CD4-positive, alpha-beta T cell treated with Interferon gamma for 1 hour (primary cell): ENCODE results near the gene STK38L.

Source experiments
- DNase-seq: peaks from one replicate; pipeline ENCODE4 v3.0.0-alpha.2; 2020

STK38L gene

GRCh38 chr12:27359578-27360340, 115.7 kb downstream of the STK38L start:
- no peak for DNase-seq

GRCh38 chr12:27361372-27361771, 117.3 kb downstream of the STK38L start:
- no peak for DNase-seq

- DNase-seq, result no peak
Measured at GRCh38 chr12:27366621-27367020, 122.5 kb downstream of the STK38L start.

- DNase-seq, result no peak
Measured at GRCh38 chr12:27367078-27367477, 123.0 kb downstream of the STK38L start.
